ELF-1 (cell line): ENCODE measurements around the gene MMP24.
A peak's percentile ranks its signal among the peaks of the same experiment; 100 is the strongest.
"Not testable (repeated sequence)": the region's sequence is repeated elsewhere in the genome, so short reads cannot be mapped to it uniquely, and the experiment has no call there.

Source experiments
- DNase-seq: peaks from one replicate; pipeline ENCODE4 v3.0.0-alpha.2; 2016; ENCODE audit warnings: low read depth, low spot score

The MMP24 gene

DNA sequence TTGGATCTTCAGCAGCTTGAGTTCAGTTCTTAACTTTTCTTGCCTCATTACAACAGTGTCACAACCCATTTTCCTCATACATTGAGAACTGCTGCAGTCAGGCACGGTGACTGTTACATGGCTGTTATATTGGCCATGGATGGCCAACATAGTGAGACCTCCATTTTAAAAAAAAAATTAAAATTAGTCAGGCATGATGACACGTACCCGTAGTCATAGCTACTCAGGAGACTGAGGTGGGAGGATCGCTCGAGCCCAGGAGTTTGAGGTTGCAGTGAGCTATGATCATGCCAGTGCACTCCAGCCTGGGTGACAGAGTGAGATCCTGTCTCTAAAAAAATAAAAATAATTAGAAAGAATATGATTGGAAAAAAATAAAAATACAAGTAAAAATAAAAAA, 9.9 kb upstream of the MMP24 start:
- no peak for DNase-seq

DNA sequence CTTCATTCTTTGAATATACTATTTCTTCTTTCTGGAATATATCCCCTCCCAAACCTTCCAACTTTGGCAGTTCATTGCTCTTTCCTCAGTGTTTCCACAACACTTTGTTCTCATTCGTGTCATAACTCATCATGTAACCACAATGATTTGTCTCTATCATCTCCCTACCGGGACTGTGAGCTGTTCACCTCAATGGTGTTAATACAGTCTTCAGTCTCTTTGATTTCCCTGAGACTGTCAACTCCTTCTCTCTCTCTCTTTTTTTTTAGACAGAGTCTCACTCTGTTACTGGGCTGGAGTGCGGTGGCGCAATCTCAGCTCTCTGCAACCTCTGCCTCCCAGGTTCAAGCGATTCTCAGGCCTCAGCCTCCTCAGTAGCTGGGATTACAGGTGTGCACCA, 2.5 kb upstream of the MMP24 start:
- no peak for DNase-seq

DNA sequence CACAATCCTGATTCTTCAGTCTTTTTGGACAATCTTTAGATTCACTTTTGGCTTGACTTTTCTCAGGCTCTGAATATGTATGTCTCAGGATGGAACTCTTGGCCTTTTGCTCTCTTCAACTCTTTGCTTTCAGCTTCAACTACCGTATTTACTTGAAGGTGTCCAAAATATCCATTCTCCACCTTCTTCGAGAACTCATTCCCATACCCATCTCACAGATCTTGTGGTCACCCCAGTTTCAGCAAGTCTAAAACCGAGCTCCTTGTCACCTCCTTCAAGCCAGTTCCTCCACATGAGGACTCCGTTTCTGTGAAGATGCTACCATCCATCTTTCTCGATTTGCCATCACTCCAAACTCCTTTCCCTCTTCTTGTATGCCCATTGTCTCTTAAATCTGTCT, 2.0 kb upstream of the MMP24 start:
- DNase-seq: no peak

DNA sequence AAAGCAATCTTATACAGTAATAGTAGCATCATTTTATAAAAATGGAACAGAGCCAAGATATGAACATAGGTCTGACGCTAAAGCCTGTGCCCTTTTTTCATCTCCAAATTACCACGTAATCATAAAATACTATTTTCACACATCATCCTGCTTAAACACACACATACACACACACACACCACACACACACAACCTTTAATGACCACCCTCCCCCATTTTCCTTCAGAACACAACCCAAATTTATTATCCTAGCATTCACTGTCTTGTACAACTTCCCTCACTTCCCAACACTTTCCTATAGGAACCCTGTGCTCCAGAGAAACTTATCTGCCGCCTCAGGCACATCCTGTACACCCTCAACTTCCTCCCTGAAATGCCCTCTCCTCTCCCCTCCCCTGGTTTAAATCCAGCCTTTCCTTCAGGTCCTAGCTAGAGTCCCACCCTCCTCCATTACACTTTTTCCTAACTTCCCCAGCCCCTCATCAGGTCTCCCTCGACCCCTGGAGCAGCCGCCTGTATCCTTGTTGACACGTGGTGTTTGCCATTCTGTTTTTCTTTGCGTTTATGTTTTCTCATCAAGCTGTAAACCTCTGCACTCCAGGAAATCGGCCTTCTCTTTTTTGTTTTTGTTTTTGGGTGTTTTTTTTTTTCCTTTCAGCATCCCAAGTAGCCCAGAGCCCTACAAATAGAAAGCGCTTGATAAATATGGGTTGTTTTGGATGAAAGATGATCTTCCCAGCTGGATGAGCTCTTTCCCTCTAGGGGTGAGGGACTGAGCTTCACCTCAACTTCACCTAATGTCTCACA, 968 bp upstream of the MMP24 start:
- DNase-seq: peak; percentile 31

DNA sequence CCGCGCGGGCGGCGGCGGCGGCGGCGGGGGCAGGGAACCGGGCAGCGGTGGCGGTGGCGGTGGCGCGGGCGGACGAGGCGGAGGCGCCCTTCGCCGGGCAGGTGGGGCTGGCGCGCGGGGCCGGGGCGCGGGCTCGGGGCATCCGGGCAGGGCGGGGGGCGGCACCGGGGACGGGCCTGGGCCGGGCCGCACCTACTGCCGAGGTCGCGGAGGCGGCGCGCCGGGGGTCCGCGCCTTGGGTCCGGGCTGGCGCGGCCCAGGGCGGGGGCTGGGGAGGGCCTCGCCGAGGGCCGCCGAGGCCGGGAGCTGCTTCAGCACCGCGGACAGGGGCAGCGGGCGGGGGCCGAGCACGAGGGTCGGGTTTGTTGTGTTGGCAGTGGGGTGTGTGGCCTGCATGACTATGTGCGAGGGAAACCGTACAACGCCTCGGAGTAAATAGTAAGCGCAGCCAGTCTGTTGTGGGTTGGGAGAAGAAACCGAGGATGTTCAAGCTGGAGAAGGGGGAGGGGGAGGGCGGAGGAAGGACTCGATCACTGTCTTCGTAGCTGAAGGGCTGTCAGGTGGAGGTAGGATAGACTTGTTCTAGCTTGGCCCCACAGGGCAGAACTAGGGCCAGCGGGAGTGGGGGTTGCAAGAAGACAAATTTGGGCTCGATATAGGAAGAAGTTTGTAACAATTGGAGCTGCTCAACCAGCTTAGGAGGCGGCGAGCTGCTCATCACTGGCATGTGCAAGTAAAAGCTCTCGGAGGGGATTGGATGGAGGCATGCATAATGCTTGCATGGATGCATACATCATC, 593 bp downstream of the MMP24 start:
- DNase-seq: peak; percentile 79

DNA sequence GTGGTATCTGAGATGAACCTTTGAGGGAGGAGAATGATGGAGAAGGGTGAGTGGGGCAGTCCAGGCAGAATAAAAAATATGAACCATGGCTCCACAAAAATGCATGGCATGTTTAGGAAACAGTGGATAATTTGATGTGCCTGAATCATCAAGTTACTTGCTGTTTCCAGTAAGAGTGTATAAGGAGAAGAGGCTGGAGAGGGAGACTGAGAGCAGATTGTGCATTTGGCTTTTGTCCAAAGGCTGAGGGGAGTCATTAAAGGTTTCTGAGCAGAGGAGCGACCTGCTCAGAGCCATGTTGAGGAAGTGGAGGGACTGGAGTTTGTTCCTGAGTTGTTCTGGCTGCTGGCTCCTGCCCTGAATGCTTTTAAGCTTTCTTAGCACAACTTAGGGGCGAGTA, 6.1 kb downstream of the MMP24 start:
- no peak for DNase-seq

DNA sequence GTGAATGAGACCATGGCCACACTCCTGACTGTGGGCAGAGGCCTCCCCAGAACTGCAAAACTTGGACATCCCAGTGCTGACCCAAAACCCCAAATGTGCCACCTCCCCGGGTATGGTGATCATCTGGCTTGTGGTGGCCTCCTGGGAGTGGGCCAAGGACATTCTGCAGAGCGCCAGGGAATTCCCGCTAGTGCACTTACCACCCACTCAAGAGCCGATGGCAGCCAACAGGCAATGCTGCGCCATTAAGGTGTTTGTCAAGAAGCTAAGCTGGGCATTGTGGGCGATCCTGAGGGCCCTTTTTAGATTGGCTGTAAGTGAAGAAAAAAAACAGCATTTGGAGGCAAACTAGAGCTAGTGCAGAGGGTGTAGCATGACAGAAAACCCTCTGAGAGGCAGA, 9.4 kb downstream of the MMP24 start:
- DNase-seq: no peak

DNA sequence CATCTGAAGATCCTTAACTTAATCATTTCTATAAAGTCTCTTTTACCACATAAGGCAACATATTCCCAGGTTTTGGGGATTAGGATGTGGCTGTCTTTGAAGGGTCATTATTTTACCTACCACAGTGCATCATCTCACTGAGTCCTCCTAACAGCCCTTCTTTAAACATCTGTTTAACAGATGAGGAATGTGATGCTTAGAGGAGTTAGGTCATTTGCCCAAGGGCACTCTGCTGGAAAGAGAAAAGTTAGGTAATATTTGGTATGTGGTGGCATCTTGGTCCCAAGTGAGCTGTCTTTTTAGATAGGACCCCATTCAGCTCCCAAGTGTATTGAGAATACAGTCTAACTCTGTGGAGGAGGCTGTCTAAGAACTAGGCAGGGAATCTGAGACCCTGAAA, 11.0 kb downstream of the MMP24 start:
- DNase-seq: no peak

DNA sequence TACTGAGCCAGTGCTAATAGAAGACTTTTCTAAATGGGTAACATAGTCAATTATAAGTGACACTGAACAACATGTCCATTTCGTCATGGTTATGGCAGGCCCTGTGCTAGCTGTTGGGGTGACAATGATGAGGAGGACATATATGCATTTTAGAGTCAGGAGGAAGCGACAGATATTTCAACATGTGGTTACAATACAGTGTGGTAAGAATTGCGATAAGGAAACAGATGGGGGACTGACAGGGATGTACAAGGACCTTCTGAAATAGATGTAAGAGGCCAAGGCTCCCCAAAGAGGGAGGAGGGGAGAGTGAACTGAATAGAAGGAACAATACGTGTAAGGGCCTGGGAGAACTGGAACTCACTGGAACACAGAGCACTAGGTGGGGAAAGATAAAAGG, 11.7 kb downstream of the MMP24 start:
- no peak for DNase-seq

DNA sequence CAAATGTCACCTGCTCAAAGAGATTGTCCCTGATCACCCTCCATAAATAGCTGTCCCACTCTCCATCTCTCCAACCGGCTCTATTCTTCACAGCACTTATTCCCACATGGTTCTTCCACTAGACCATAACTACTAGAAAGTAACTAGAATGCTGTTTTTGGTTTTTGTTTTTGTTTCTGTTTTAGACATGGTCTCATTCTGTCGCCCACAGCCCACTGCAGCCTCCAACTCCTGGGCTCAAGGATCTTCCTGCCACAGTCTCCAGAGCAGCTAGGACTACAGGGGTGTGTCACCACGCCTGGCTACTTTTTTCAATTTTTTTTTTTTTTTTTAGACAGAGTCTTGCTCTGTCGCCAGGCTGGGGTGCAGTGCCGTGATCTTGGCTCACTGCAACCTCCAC, 12.2 kb downstream of the MMP24 start:
- DNase-seq: no peak

DNA sequence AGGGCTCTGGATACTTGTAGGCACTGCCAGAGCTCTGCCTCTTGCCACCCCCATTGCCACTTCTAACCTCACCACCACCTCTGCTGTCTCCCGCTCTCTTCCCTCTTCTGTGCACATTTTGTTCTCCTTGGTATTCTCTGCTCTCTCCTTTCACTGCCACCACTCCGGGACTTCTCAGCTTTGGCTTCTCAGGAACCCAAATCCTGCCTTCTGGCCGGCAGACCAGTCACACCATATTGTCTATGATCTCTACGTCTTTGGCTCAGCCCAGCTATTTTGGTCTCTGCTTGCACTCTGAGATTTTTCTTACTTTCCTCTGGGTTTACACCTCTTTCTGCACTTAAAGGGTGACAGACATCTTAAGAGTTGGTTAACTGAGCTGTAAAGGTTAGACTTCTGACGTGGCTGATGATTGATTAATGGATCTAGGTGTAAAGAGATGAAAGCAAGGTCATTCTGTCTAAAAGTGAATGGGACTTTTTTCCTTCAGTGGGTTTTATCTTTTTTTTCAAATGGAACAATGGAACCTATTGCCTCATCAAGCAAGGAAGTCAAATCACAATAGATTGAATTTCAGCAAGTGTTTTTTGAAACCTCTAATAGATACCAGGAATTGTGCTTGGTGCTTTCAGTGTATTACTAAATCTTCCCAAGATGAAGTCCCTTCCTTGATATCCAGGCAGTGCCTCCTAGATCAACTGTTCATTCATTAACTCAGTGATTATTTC, 13.8 kb downstream of the MMP24 start:
- no peak for DNase-seq

DNA sequence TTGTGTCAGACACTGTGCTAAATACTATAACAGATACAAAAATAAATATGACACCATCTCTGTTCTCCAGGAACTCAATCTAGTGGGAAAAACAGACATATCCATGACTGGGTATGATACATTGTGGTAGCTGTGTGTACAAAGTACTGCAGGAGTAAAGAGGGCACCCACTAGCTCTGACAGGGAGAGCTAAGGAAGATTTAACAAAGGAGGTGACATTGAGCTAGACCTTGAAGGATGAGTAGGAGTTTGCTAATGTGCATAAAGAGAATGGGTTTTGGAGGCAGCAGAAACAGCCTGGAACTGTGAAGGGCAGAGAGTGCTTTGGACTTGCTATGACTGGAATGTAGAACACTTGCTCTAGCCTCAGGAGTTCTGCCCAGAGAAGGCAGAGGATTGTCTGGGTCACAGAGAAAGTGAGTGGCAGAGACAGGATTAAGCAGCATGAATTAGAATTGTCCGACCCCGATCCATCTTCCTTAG, 14.4 kb downstream of the MMP24 start:
- DNase-seq: peak; percentile 30

DNA sequence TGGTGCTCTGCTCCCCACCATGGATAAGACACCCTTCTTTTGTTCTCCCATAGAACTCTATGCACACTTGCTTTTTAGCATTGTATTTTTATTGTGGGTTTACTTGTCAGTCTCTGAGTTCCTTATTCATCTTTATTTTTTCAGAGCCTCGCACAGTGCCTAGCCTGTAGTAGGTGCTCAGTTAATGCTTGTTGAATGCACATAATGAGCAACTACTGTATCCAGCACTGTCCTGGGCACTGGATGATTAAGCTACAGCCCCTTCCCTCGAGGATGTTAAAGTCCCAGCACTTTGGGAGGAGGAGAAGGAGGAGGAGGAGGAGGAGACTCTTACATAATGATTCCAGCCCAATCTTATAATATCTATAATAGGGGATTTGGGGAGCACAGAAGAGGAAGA, 16.8 kb downstream of the MMP24 start:
- no peak for DNase-seq

DNA sequence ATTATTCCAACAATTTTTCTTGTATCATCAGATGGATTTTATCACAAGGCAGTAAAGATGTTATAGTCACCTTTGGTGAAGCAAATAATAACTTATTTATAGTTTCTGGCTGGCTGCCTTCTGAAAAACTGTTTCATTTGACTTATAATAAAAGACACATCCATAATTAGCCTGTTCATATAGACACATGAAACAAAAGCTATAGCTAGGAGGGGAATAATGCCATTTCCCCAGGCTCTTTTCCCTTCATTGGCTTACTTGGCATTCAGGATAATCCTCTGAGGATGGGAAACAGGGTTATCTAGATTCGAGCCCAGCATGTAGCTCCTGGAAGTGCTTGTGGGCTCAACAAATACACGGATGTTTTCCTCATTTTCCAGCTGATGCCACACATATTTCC, 17.5 kb downstream of the MMP24 start:
- no peak for DNase-seq

DNA sequence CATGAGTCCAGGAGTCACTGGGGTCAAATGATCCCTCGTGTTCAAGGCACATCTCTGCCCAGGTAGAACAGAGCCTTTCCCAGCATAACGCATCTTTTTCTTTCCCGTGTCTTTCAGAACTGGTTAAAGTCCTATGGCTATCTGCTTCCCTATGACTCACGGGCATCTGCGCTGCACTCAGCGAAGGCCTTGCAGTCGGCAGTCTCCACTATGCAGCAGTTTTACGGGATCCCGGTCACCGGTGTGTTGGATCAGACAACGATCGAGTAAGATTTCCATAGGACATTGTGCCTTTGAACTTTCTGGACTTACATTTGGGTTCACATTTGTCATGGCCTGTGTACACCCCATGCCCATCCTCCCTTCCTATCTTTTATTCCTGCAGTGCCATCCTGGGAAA, 20.2 kb downstream of the MMP24 start:
- no peak for DNase-seq

DNA sequence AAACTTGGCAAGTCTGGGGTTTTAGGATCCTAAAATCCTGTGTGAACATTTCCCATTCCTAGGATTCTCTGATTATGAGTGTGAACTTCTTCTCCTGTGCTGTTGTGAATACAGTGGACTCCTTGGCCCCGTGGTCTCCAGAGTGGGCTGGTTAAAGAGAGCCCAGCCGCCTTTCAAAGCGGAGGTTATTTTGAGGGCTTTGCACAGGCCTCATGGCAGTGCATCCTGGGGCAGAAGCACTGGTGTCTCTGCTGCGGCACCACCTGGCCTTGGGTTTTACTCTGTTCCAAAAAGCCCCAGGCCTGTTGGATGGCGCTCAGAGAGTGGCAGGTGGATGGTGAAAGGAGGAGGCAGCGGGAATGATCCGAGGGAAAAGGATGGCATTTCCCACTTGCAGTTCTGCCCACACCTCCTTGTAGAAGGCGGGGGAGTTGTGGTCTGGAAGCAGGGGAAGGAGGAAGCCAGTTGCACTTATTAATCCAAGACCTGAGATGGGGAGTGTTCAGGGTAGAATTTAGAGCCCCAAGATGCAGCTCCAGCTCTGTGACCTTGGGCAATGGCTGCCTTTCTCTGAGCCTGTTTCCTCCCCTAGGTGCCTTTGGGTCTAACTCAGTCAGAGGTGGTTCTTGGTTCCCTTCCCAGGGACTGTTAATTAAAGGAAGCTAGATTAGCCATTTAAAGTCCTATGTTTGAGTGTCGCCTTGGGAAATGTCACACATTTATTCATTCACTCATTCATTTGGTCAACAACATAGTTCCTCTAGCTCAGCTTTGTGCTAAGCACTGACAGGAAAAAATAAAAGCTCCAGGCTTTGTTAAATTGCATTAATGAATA, 22.4 kb downstream of the MMP24 start:
- DNase-seq: peak; percentile 63

DNA sequence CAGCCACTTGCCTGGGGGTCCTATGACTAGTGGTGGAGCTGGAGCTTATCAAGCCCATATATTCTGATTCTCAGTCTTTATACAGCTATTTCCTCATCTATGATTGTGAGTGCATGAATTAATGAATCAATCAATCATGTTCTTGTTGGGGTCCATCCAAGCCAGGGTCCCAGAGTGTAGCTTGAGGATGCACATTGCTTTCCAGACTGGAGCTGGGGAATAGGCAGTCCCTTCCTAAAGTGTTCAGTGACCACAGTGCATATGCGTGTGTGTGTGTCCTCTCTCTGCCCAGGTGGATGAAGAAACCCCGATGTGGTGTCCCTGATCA, 25.1 kb downstream of the MMP24 start:
- DNase-seq: no peak

DNA sequence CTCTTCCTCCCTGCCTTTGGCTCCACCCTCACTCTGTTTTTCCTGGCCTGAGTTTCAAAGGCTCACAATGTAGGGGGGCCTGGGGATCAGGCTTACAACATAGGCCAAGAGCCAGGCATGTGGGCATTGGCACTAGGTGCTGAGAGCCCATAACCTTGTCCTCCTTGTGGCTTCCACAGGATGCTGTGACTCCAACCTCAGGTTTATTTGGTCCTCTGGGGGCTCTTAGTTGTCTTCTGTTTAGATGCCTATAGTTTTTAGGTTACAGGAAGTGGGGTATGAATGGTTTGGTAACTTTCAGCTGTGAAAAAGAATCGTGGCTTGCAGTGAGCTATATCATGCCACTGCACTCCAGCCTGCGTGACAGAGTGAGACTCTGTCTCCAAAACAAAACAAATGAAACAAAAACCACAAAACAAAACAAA, 25.6 kb downstream of the MMP24 start:
- no peak for DNase-seq

DNA sequence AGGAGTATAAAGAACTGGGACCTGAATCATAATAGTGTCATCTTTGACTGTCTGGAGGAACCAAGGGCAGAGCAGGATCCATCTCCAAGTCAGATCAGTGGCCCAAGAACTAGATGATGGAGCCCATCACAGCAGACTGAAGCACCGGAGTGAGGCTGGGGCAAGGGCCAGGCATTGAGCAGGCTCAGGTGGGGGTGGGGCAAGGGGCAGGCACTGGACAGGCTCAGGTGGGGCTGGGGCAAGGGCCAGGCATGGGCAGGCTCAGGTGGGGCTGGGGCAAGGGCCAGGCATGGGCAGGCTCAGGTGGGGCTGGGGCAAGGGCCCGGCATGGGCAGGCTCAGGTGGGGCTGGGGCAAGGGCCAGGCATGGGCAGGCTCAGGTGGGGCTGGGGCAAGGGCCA, 26.1 kb downstream of the MMP24 start:
- not testable (repeated sequence) for DNase-seq

DNA sequence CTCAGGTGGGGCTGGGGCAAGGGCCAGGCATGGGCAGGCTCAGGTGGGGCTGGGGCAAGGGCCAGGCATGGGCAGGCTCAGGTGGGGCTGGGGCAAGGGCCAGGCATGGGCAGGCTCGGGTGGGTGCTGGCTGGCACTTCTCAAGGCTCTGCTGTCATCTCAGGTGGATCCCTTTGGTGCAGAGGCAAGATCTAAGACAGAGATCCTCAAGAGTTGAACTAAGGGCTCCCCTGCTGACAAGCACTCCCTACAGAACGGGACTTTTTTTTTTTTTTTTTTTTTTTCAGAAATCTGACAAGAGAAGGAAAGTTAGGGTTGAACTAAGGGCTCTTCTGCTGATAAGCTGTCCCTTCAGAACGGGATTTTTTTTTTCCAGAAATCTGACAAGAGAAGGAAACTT, 26.5 kb downstream of the MMP24 start:
- no peak for DNase-seq

DNA sequence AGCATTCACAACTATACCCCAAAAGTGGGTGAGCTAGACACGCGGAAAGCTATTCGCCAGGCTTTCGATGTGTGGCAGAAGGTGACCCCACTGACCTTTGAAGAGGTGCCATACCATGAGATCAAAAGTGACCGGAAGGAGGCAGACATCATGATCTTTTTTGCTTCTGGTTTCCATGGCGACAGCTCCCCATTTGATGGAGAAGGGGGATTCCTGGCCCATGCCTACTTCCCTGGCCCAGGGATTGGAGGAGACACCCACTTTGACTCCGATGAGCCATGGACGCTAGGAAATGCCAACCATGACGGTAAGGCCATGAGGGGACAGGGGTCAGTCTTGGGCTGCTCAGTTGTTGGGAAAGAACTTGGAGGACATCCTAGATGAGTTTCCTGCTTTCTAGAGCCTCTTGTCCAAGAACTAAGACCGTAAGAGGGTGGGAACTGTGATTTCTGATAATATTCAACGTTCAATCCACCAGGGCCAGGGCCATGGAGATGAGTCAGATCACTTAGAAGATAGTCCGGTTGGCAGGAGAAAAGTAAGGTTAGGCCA, 28.0 kb downstream of the MMP24 start:
- DNase-seq: no peak
